HepG2 (cell line): ENCODE data around the gene RHBDD2. TPM values are rescaled to one million over a fixed set of nuclear protein-coding genes. Genes with fewer than 3 reads are reported as not detected.

Experiments used
- CCDC6 ChIP-seq: sonication (generic); formaldehyde crosslinking; IDR thresholded peaks from 2 replicates; pipeline ENCODE4 v1.8.1; 2022; ENCODE audit warnings: mild to moderate bottlenecking, missing genetic modification reagents, moderate library complexity
- CEBPZ ChIP-seq: IDR thresholded peaks from 2 replicates; pipeline ENCODE4 v1.6.1; 2012; ENCODE audit warnings: low read length, improper control_type of control experiment
- DNMT3B ChIP-seq: conservative IDR thresholded peaks from 2 replicates; pipeline ENCODE4 v1.6.1; 2016; ENCODE audit warnings: missing biosample characterization, control low read depth
- FOSL1 ChIP-seq: sonication (generic); formaldehyde crosslinking; IDR thresholded peaks from 2 replicates; pipeline ENCODE4 v1.9.0; 2021; ENCODE audit warnings: missing genetic modification reagents, borderline replicate concordance
- GATAD2A ChIP-seq: IDR thresholded peaks from 2 replicates; pipeline ENCODE4 v1.6.1; 2016
- NFIB ChIP-seq: sonication (generic); formaldehyde crosslinking; IDR thresholded peaks from 2 replicates; pipeline ENCODE4 v1.9.0; 2021; ENCODE audit warnings: missing genetic modification reagents, mild to moderate bottlenecking, borderline replicate concordance
- PAF1 ChIP-seq: IDR thresholded peaks from 2 replicates; pipeline ENCODE4 v1.6.1; 2016; ENCODE audit warnings: missing genetic modification reagents, missing compliant biosample characterization
- PATZ1 ChIP-seq: sonication (generic); formaldehyde crosslinking; IDR thresholded peaks from 2 replicates; pipeline ENCODE4 v1.4.0; 2020; ENCODE audit warnings: missing genetic modification reagents
- PITX1 ChIP-seq: sonication (generic); formaldehyde crosslinking; IDR thresholded peaks from 2 replicates; pipeline ENCODE4 v1.5.1; 2020; ENCODE audit warnings: mild to moderate bottlenecking, missing genetic modification reagents
- PRDM4 ChIP-seq: sonication (generic); formaldehyde crosslinking; IDR thresholded peaks from 2 replicates; pipeline ENCODE4 v1.9.0; 2021; ENCODE audit warnings: missing genetic modification reagents, borderline replicate concordance
- SRF ChIP-seq: IDR thresholded peaks from 2 replicates; pipeline ENCODE4 v1.6.1; 2011; ENCODE audit warnings: mild to moderate bottlenecking, low read depth, low read length, moderate library complexity
- ZMAT3 ChIP-seq: sonication (generic); formaldehyde crosslinking; conservative IDR thresholded peaks from 2 replicates; pipeline ENCODE4 v1.7.0; 2021; ENCODE audit warnings: missing genetic modification reagents
- ZMYM2 ChIP-seq: sonication (generic); formaldehyde crosslinking; IDR thresholded peaks from 2 replicates; pipeline ENCODE4 v1.8.0; 2022; ENCODE audit warnings: mild to moderate bottlenecking, missing genetic modification reagents
- ZNF564 ChIP-seq: sonication (generic); formaldehyde crosslinking; IDR thresholded peaks from 2 replicates; pipeline ENCODE4 v1.8.1; 2023; ENCODE audit warnings: mild to moderate bottlenecking, missing genetic modification reagents
- ZNF704 ChIP-seq: sonication (generic); formaldehyde crosslinking; IDR thresholded peaks from 2 replicates; pipeline ENCODE4 v1.8.1; 2023; ENCODE audit warnings: mild to moderate bottlenecking, inconsistent platforms, moderate library complexity, missing genetic modification reagents, borderline replicate concordance
- ZNF780A ChIP-seq: sonication (generic); formaldehyde crosslinking; IDR thresholded peaks from 2 replicates; pipeline ENCODE4 v1.8.0; 2022; ENCODE audit warnings: mild to moderate bottlenecking, missing genetic modification reagents, moderate library complexity
- ZNF816 ChIP-seq: sonication (generic); formaldehyde crosslinking; IDR thresholded peaks from 2 replicates; pipeline ENCODE4 v1.8.0; 2022; ENCODE audit warnings: missing genetic modification reagents, mild to moderate bottlenecking, borderline replicate concordance
- polyA plus RNA-seq, 8 experiments: library from polyadenylated mRNA; depleted of rRNA in 3 of 8; stranded (reverse) in 7 of 8; unstranded in 1 of 8; fragments of >200 nt; fragmentation: Illumina TruSeq in 4 of 8; extraction: Trizol in 4 of 8; gene quantifications; 2 replicates each; pipeline versions ENCODE4 v1.2.1 to v1.2.3, GENCODE V29; 2011 to 2016; ENCODE audit warnings: low read depth in 4 of 8, missing spikeins in 1 of 8, mixed read lengths in 1 of 8; ENCODE audit not compliant: insufficient read depth in 1 of 8
- total RNA-seq, 5 experiments: library from RNA; depleted of rRNA; stranded (reverse); fragments of >200 nt; fragmentation: Illumina TruSeq; extraction: Trizol; gene quantifications; 2 replicates each; pipeline ENCODE4 v1.2.3, GENCODE V29; 2016; ENCODE audit warnings: low read depth in 1 of 5

The RHBDD2 gene
- total and polyA plus RNA-seq, 2 of the 13 experiments (the other 11 are each of a cell fraction or from before 2014, with no cell fraction given) = 23.1 to 26.4 TPM

- TF ChIP-seq CEBPZ (no peak), FOSL1 (CRISPR knock-in tag) (0 out of 2 replicates have a peak, but pooled peaks have one; percentile 46), ZMYM2 (CRISPR knock-in tag) (peak; percentile 19; the same call in 1 of the 2 replicates), GATAD2A (CRISPR knock-in tag) (0 out of 2 replicates have a peak, but pooled peaks have one; percentile 29), ZNF704 (CRISPR knock-in tag) (peak; percentile 86; the same call in 1 of the 2 replicates), ZMAT3 (CRISPR knock-in tag) (peak; percentile 94), ZNF564 (CRISPR knock-in tag) (peak; percentile 80; the same call in 1 of the 2 replicates), DNMT3B (CRISPR knock-in tag) (no peak; the same call in 1 of the 2 replicates), PATZ1 (CRISPR knock-in tag) (peak; percentile 43; the same call in 1 of the 2 replicates), CCDC6 (CRISPR knock-in tag) (peak; percentile 96), PRDM4 (CRISPR knock-in tag) (no peak), NFIB (CRISPR knock-in tag) (no peak), ZNF816 (CRISPR knock-in tag) (peak; percentile 87; the same call in 1 of the 2 replicates), SRF (no peak), ZNF780A (CRISPR knock-in tag) (no peak), PITX1 (CRISPR knock-in tag) (no peak), PAF1 (CRISPR knock-in tag) (no peak)
Measured at GRCh38 chr7:75914655-75915415, 36.0 kb downstream of the RHBDD2 start, which contains the start of gene POR (continued).
